OCI-M2 (cell line): Measurements from ENCODE around the gene VAV2.
"Not testable (repeated sequence)": the region's sequence is repeated elsewhere in the genome, so short reads cannot be mapped to it uniquely, and the experiment has no call there.

ENCODE experiments used
- DNase-seq: peaks from one replicate; lab custom pipeline; 2025; ENCODE audit not compliant: unreplicated experiment; lab: John Stamatoyannopoulos, UW

Gene VAV2

GRCh38 chr9:133896007-133896406 lies 96.1 kb downstream of the VAV2 start:
- not testable (repeated sequence) for DNase-seq

- DNase-seq = no peak
Observed at GRCh38 chr9:133895335-133895734, 96.8 kb downstream of the VAV2 start.

- no peak for DNase-seq
Observed at GRCh38 chr9:133894377-133895321, 97.5 kb downstream of the VAV2 start.

GRCh38 chr9:133893191-133893994 lies 98.7 kb downstream of the VAV2 start:
- no peak for DNase-seq

- no peak for DNase-seq
Observed at GRCh38 chr9:133892193-133892920, 99.8 kb downstream of the VAV2 start.

GRCh38 chr9:133891741-133892140 lies 100.4 kb downstream of the VAV2 start:
- DNase-seq = no peak

GRCh38 chr9:133890583-133890982 lies 101.5 kb downstream of the VAV2 start:
- DNase-seq = no peak

- no peak for DNase-seq
Observed at GRCh38 chr9:133889584-133890301, 102.4 kb downstream of the VAV2 start.

- no peak for DNase-seq
Observed at GRCh38 chr9:133888809-133889491, 103.2 kb downstream of the VAV2 start.

- no peak for DNase-seq
Observed at GRCh38 chr9:133888048-133888808, 103.9 kb downstream of the VAV2 start.

- DNase-seq = no peak
Observed at GRCh38 chr9:133887540-133888047, 104.5 kb downstream of the VAV2 start.

- no peak for DNase-seq
Observed at GRCh38 chr9:133886563-133887501, 105.3 kb downstream of the VAV2 start.

- no peak for DNase-seq
Observed at GRCh38 chr9:133884907-133885744, 107.0 kb downstream of the VAV2 start.

GRCh38 chr9:133882849-133883755 lies 109.0 kb downstream of the VAV2 start:
- DNase-seq = no peak

GRCh38 chr9:133881671-133882381 lies 110.3 kb downstream of the VAV2 start:
- DNase-seq = no peak
